GM12873 (cell line): ENCODE results near the gene LRIG2.

Experiments
- TF ChIP-seq, protein P1 (sequence below): IDR thresholded peaks from 2 replicates; pipeline ENCODE4 v1.5.1; 2012; ENCODE audit warnings: low read depth, mild to moderate bottlenecking, moderate library complexity, low read length, control low read depth; ENCODE audit not compliant: insufficient read depth; ENCODE audit errors: missing control alignments

LRIG2 gene, protein sequence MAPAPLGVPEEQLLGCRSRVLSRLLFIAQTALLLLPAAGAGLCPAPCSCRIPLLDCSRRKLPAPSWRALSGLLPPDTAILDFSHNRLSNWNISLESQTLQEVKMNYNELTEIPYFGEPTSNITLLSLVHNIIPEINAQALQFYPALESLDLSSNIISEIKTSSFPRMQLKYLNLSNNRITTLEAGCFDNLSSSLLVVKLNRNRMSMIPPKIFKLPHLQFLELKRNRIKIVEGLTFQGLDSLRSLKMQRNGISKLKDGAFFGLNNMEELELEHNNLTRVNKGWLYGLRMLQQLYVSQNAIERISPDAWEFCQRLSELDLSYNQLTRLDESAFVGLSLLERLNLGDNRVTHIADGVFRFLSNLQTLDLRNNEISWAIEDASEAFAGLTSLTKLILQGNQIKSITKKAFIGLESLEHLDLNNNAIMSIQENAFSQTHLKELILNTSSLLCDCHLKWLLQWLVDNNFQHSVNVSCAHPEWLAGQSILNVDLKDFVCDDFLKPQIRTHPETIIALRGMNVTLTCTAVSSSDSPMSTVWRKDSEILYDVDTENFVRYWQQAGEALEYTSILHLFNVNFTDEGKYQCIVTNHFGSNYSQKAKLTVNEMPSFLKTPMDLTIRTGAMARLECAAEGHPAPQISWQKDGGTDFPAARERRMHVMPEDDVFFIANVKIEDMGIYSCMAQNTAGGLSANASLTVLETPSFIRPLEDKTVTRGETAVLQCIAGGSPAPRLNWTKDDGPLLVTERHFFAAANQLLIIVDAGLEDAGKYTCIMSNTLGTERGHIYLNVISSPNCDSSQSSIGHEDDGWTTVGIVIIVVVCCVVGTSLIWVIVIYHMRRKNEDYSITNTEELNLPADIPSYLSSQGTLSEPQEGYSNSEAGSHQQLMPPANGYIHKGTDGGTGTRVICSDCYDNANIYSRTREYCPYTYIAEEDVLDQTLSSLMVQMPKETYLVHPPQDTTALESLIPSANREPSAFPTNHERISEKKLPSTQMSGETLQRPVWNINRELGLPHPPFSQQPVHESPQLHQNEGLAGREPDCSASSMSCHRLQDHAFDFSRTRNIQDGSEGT

DNA sequence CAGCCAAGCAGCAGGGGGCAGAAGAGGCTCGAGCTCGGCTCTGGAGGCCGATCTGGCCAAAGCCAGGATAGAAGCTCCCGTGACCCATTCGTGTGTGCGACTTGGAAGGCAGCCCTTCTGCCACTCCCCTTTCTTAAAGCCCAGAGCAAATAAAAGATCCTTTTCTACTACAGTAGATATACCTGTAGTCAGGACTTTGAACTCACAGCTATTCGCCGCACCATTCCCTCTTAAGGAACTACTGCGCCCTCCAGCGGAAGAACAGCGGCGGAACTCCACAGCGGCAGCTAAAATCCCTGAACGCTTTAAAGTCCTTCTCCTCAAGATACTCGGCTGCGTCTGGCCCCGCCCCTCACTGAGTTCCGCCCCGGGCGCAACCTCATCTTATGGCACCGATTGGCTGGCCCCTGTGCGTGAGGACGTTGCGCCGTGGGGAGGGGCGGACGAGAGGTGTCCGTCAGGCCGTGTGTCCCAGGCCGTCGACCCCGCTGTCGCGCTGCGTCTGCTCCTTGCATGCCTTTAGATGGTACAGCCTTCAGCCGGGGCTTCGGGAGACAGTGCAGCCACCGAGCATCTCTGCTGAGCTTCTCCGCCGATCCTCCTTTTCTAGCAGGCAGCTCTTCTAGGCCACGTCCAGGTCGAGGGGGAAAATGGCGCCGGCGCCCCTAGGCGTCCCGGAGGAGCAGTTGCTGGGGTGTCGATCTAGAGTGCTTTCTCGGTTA is at the start of gene LRIG2:
Gene LRIG2 (plus strand): TSS at position 442 of the 722 bp plus-strand sequence. CDS start 209 bp downstream, at position 651.
- TF ChIP-seq, protein P1, sequence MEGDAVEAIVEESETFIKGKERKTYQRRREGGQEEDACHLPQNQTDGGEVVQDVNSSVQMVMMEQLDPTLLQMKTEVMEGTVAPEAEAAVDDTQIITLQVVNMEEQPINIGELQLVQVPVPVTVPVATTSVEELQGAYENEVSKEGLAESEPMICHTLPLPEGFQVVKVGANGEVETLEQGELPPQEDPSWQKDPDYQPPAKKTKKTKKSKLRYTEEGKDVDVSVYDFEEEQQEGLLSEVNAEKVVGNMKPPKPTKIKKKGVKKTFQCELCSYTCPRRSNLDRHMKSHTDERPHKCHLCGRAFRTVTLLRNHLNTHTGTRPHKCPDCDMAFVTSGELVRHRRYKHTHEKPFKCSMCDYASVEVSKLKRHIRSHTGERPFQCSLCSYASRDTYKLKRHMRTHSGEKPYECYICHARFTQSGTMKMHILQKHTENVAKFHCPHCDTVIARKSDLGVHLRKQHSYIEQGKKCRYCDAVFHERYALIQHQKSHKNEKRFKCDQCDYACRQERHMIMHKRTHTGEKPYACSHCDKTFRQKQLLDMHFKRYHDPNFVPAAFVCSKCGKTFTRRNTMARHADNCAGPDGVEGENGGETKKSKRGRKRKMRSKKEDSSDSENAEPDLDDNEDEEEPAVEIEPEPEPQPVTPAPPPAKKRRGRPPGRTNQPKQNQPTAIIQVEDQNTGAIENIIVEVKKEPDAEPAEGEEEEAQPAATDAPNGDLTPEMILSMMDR, result peak; percentile 85

DNA sequence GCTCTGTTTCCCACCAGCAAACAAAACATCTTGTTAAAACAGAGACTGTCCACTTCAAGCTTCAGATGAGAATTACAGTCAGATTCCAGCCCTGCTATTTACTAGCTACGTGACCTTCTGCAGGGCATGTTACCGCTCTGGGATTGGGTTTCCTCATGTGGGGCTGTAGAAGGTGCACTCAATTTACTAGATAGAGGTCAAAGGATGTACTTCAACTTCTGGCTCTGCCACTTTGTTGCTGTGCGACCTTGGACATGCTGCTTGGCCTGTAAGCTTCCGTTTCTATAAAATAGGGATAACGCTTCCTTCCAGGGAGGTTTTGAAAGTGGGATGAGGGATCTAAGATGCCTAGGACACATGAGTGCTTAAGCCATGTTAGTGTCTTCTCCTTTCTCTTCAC is 46.0 kb upstream of the LRIG2 start:
- TF ChIP-seq, protein P1, result no peak

DNA sequence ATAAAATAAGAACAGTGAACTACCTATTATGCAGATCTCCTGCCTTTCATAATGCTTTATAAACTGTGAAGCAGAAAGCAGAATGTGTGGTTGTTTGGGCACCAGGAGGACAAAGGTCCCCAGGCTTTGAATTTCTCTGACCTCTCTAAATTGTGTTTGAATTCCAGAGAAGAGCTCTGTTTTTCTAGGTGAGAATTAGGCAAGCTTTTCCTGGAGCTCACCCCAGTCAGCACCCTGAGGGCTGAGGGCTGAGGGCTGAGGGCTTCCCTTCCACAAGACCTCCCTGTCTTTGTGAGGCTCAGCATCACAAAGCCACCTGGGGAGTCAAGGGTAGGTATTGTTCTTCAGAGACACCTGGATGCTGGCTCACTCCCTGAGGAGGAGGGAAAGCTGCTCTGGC is 45.5 kb upstream of the LRIG2 start:
- TF ChIP-seq, protein P1, result no peak

DNA sequence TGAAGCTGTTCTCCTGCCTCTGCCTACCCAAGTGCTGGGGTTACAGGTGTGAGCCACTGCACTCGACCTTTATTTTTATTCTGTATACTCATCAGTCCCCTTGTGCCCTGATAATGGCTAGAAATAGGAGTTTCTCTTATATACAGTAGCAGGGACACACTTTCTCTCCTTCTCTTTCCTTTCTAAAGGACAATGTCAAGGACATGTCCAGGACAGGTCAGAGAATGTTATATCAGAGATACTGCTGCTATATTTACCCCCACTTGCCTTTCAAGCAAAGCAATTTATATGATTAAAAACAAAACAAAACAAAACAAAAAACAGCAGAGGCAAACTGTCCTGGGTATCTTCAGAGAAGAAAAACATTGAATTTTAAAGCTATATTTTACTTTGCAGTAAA is 43.2 kb upstream of the LRIG2 start:
- TF ChIP-seq, protein P1, result no peak

DNA sequence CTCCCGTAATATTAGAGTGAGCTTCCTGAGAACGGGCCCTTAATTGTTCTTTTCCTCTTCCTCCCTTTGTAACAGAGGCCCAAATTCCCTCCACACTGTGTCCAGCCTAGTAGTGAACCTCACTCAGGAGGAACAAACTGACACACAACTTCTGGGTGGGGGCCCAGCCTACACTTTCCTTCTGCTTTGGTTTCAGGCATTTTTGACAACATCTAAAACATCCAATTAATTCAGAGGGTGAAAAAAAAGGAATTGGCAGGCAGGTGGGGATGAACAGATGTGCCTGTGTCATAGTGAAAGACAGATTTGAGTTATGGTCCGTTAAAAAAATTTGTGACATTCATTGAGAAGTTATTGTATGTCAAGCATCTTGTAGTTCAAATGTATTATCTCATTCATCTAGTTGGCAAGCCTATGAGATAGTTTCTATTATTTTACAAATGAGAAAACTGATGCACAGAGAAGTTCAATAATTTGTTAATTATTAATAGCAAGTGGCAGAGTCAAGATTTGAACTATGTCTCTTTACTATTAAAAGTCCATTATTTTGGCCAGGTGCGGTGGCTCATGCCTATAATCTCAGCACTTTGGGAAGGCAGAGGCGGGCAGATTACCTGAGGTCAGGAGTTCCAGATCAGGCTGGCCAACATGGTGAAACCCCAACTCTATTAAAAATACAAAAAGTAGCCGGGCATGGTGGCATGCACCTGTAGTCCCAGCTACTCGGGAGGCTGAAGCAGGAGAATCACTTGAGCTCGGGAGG is 41.6 kb upstream of the LRIG2 start:
- TF ChIP-seq, protein P1, result no peak

DNA sequence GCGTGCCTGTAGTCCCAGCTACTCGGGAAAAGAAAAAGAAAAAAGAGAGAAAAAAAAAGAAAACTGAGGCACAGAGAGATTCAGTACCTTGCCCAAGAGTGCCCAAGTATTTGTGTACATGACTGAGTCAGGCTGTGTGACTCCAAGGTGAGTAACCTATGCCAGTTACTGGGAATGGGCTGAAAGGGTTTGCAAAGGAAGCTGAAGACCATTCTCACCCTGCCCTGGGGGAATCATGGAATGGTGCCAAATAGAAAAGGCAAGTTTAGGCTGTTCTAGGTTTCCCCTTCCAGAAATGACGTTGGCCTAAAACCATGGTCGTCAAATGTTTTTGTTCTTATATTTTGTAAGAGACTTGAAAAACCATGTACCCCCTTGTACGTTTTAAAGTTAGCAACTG is 37.9 kb upstream of the LRIG2 start:
- TF ChIP-seq, protein P1, result no peak
